ENCODE results near the gene RNF10.

Gene RNF10

DNA sequence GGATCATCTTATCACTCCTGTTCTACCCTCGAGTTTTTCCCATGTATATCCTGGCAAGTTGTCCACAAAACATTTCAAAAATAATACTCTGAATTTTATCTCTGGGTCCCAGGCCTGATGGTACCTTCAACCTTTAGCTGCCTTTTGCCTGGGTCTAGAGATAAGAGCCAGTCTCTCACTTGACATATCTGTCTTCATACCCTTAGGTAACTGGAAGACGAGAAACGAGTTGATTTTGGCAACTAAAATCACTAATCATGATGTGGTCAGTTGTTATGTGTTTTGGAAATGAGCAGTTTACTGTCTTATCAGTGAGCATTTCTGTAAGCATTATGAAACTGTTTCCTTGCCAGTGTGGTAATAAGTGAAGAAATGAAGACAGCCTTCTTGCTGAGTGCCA lies 6.3 kb downstream of the RNF10 start:
- peaks cover 4% of the 10 kb centered on the region; the same call in 1 of the 2 replicates for H3K36me3 ChIP-seq (ENCODE audit: control insufficient read depth, insufficient read depth, low read length)

GRCh38 chr12:120542166-120542565 lies 8.0 kb downstream of the RNF10 start:
- H3K36me3 ChIP-seq (ENCODE audit: control insufficient read depth, insufficient read depth, low read length) = peaks cover 8% of the 10 kb centered on the region
- no peak for DNase-seq (ENCODE audit: extremely low read depth, insufficient read length)

More for the DNA sequence above, 6.3 kb downstream of the RNF10 start:
- Histone ChIP-seq H3K27me3 (replicated peaks; ENCODE audit: control insufficient read depth, insufficient read depth, low read length) (no peaks in the 10 kb centered on the region), H3K4me3 (replicated peaks; ENCODE audit: low read depth, low read length) (no peak overlapping the region)
- no peak for DNase-seq (ENCODE audit: extremely low read depth, insufficient read length)
- TF ChIP-seq, protein P1, sequence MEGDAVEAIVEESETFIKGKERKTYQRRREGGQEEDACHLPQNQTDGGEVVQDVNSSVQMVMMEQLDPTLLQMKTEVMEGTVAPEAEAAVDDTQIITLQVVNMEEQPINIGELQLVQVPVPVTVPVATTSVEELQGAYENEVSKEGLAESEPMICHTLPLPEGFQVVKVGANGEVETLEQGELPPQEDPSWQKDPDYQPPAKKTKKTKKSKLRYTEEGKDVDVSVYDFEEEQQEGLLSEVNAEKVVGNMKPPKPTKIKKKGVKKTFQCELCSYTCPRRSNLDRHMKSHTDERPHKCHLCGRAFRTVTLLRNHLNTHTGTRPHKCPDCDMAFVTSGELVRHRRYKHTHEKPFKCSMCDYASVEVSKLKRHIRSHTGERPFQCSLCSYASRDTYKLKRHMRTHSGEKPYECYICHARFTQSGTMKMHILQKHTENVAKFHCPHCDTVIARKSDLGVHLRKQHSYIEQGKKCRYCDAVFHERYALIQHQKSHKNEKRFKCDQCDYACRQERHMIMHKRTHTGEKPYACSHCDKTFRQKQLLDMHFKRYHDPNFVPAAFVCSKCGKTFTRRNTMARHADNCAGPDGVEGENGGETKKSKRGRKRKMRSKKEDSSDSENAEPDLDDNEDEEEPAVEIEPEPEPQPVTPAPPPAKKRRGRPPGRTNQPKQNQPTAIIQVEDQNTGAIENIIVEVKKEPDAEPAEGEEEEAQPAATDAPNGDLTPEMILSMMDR (IDR thresholded peaks at IDR 0.05; ENCODE audit: insufficient read depth, low read length, poor library complexity, severe bottlenecking) = no peak

DNA sequence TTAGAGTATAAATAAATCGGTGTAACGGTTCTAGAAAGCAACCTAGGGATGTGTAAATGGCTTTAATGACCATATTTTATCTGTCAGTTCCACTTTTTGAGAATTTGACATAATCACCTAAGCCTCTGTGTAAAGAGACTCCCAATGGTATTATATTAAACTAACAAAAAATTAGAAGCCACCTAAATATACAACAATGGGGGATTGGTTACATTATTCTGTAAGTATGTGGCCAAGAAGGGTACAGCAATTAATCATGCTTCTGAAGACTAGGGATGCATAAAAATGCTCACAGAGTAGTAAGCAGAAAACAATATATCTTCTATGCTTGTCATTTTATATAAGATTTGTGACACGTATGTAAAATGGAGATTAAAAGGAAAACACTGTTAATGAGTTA lies 10.5 kb downstream of the RNF10 start:
- H3K27me3 ChIP-seq (replicated peaks; ENCODE audit: control insufficient read depth, insufficient read depth, low read length) = no peaks in the 10 kb centered on the region
- TF ChIP-seq, protein P1 (IDR thresholded peaks at IDR 0.05; ENCODE audit: insufficient read depth, low read length, poor library complexity, severe bottlenecking) = no peak
- H3K36me3 ChIP-seq (ENCODE audit: control insufficient read depth, insufficient read depth, low read length) = peaks cover 14% of the 10 kb centered on the region
- no peak overlapping the region for H3K4me3 ChIP-seq (replicated peaks; ENCODE audit: low read depth, low read length)
- DNase-seq (ENCODE audit: extremely low read depth, insufficient read length) = no peak

More at GRCh38 chr12:120542166-120542565, 8.0 kb downstream of the RNF10 start:
- TF ChIP-seq, protein P1 (IDR thresholded peaks at IDR 0.05; ENCODE audit: insufficient read depth, low read length, poor library complexity, severe bottlenecking) = no peak
- Histone ChIP-seq H3K4me3 (replicated peaks; ENCODE audit: low read depth, low read length) (no peak overlapping the region), H3K27me3 (replicated peaks; ENCODE audit: control insufficient read depth, insufficient read depth, low read length) (no peaks in the 10 kb centered on the region)

GRCh38 chr12:120546050-120546386 lies 11.9 kb downstream of the RNF10 start:
- DNase-seq (ENCODE audit: extremely low read depth, insufficient read length) = no peak
- TF ChIP-seq, protein P1 (IDR thresholded peaks at IDR 0.05; ENCODE audit: insufficient read depth, low read length, poor library complexity, severe bottlenecking) = no peak
- peaks cover 15% of the 10 kb centered on the region for H3K36me3 ChIP-seq (ENCODE audit: control insufficient read depth, insufficient read depth, low read length)
- no peaks in the 10 kb centered on the region for H3K27me3 ChIP-seq (replicated peaks; ENCODE audit: control insufficient read depth, insufficient read depth, low read length)
- no peak overlapping the region for H3K4me3 ChIP-seq (replicated peaks; ENCODE audit: low read depth, low read length)

DNA sequence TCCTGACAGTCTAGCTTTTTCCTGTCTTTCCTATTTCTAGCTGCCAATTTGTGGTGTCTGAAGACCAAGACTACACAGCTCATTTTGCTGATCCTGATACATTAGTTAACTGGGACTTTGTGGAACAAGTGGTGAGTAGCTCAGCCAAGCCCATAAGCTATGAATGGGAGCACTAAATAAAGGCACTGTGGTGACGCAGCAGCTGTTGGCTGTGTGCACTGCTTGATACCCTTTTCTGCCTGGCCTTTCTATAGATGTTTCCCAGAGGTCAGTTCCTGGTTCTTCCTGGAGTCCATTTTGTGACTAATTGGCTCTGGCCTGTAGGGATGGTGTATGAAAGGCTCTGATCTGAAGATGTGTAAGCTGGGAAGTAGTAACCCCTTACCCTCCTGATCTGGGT lies 20.5 kb downstream of the RNF10 start:
- TF ChIP-seq, protein P1 (IDR thresholded peaks at IDR 0.05; ENCODE audit: insufficient read depth, low read length, poor library complexity, severe bottlenecking) = no peak
- H3K36me3 ChIP-seq (ENCODE audit: control insufficient read depth, insufficient read depth, low read length) = peaks cover 17% of the 10 kb centered on the region

GRCh38 chr12:120557589-120557988 lies 23.4 kb downstream of the RNF10 start:
- no peak for DNase-seq (ENCODE audit: extremely low read depth, insufficient read length)
- Histone ChIP-seq H3K36me3 (ENCODE audit: control insufficient read depth, insufficient read depth, low read length) (peaks cover 19% of the 10 kb centered on the region), H3K4me3 (replicated peaks; ENCODE audit: low read depth, low read length) (no peak overlapping the region), H3K27me3 (replicated peaks; ENCODE audit: control insufficient read depth, insufficient read depth, low read length) (no peaks in the 10 kb centered on the region)
- TF ChIP-seq, protein P1 (IDR thresholded peaks at IDR 0.05; ENCODE audit: insufficient read depth, low read length, poor library complexity, severe bottlenecking) = no peak

More for the DNA sequence above, 20.5 kb downstream of the RNF10 start:
- H3K4me3 ChIP-seq (replicated peaks; ENCODE audit: low read depth, low read length) = no peak overlapping the region
- H3K27me3 ChIP-seq (replicated peaks; ENCODE audit: control insufficient read depth, insufficient read depth, low read length) = no peaks in the 10 kb centered on the region
- no peak for DNase-seq (ENCODE audit: extremely low read depth, insufficient read length)
